Activated T-cell treated with anti-CD3 and anti-CD28 coated beads for 48 hours (primary cell): ENCODE measurements around the gene LKAAEAR1.
A peak's percentile ranks its signal among the peaks of the same experiment; 100 is the strongest.

ENCODE experiments used
- DNase-seq: peaks from one replicate; pipeline ENCODE4 v3.0.0-alpha.2; 2020; ENCODE audit warnings: low read depth

LKAAEAR1 gene

GRCh38 chr20:64050261-64051032, 33.8 kb downstream of the LKAAEAR1 start:
- DNase-seq, result no peak

GRCh38 chr20:64049878-64050260, 34.3 kb downstream of the LKAAEAR1 start:
- no peak for DNase-seq

GRCh38 chr20:64049060-64049877, 34.9 kb downstream of the LKAAEAR1 start, which contains the start of gene SOX18:
SOX18 (minus strand) TSS chr20:64049639; CDS start chr20:64049516, 123 bp downstream.
- peak; percentile 37 for DNase-seq

- no peak for DNase-seq
These were observed 35.7 kb downstream of the LKAAEAR1 start for GRCh38 chr20:64048402-64049044.

- no peak for DNase-seq
These were observed 36.2 kb downstream of the LKAAEAR1 start for GRCh38 chr20:64047968-64048401.

GRCh38 chr20:64047046-64047389, 37.2 kb downstream of the LKAAEAR1 start:
- DNase-seq, result no peak

GRCh38 chr20:64045346-64046011, 38.7 kb downstream of the LKAAEAR1 start:
- DNase-seq, result no peak

GRCh38 chr20:64044484-64045247, 39.5 kb downstream of the LKAAEAR1 start:
- DNase-seq, result no peak

- no peak for DNase-seq
These were observed 40.4 kb downstream of the LKAAEAR1 start for GRCh38 chr20:64043768-64044167.

- DNase-seq, result no peak
These were observed 42.0 kb downstream of the LKAAEAR1 start for GRCh38 chr20:64042054-64042781.

- no peak for DNase-seq
These were observed 42.5 kb downstream of the LKAAEAR1 start for GRCh38 chr20:64041781-64042053.

- no peak for DNase-seq
These were observed 43.0 kb downstream of the LKAAEAR1 start for GRCh38 chr20:64041040-64041780.

GRCh38 chr20:64040231-64041039, 43.8 kb downstream of the LKAAEAR1 start:
- DNase-seq, result no peak

GRCh38 chr20:64039293-64040160, 44.7 kb downstream of the LKAAEAR1 start:
- no peak for DNase-seq

- peak; percentile 80 for DNase-seq
These were observed 45.5 kb downstream of the LKAAEAR1 start for GRCh38 chr20:64038565-64039292.

- no peak for DNase-seq
These were observed 46.0 kb downstream of the LKAAEAR1 start for GRCh38 chr20:64038224-64038564.

- no peak for DNase-seq
These were observed 46.5 kb downstream of the LKAAEAR1 start for GRCh38 chr20:64037498-64038213.
